HUDEP-2 (cell line): ENCODE measurements around the gene VAV2.

Source experiments
- DNase-seq, 76 experiments: peaks; one replicate each; lab custom pipeline; 2025; ENCODE audit not compliant: unreplicated experiment in 76 of 76; lab: John Stamatoyannopoulos, UW

VAV2 gene

GRCh38 chr9:133864011-133864410 lies 128.1 kb downstream of the VAV2 start:
- no peak for DNase-seq

GRCh38 chr9:133863257-133863592 lies 128.9 kb downstream of the VAV2 start:
- no peak for DNase-seq

GRCh38 chr9:133862585-133863256 lies 129.4 kb downstream of the VAV2 start:
- no peak for DNase-seq

- no peak for DNase-seq
These were observed 130.4 kb downstream of the VAV2 start for GRCh38 chr9:133861692-133862091.

- DNase-seq: no peak
These were observed 131.0 kb downstream of the VAV2 start for GRCh38 chr9:133861086-133861485.

- DNase-seq: no peak
These were observed 133.4 kb downstream of the VAV2 start for GRCh38 chr9:133858771-133859170.

GRCh38 chr9:133857639-133858038 lies 134.5 kb downstream of the VAV2 start:
- no peak for DNase-seq

- no peak for DNase-seq
These were observed 135.3 kb downstream of the VAV2 start for GRCh38 chr9:133856798-133857197.

GRCh38 chr9:133855802-133856521 lies 136.2 kb downstream of the VAV2 start:
- no peak for DNase-seq

GRCh38 chr9:133855371-133855770 lies 136.8 kb downstream of the VAV2 start:
- DNase-seq: no peak

GRCh38 chr9:133854765-133855164 lies 137.4 kb downstream of the VAV2 start:
- no peak for DNase-seq

GRCh38 chr9:133854048-133854447 lies 138.1 kb downstream of the VAV2 start:
- no peak for DNase-seq

- DNase-seq: no peak
These were observed 138.8 kb downstream of the VAV2 start for GRCh38 chr9:133853331-133853730.

- no peak for DNase-seq
These were observed 139.7 kb downstream of the VAV2 start for GRCh38 chr9:133852431-133852830.

- no peak for DNase-seq
These were observed 140.4 kb downstream of the VAV2 start for GRCh38 chr9:133851693-133852092.

GRCh38 chr9:133850937-133851336 lies 141.2 kb downstream of the VAV2 start:
- DNase-seq: no peak

- no peak for DNase-seq
These were observed 142.0 kb downstream of the VAV2 start for GRCh38 chr9:133850161-133850560.

- no peak for DNase-seq
These were observed 142.9 kb downstream of the VAV2 start for GRCh38 chr9:133849110-133849670.

- DNase-seq: no peak
These were observed 143.5 kb downstream of the VAV2 start for GRCh38 chr9:133848471-133849109.

- DNase-seq: no peak
These were observed 145.5 kb downstream of the VAV2 start for GRCh38 chr9:133846483-133847090.

GRCh38 chr9:133845440-133845839 lies 146.7 kb downstream of the VAV2 start:
- no peak for DNase-seq
